Parathyroid adenoma (tissue), 2 donors: ENCODE data around the gene TRIM39.

Experiments used
- H2AFZ ChIP-seq: fragments of 300-600 bp; sonication (generic); one replicate; pipeline ENCODE4 v1.7.0; 2017; ENCODE audit warnings: antibody characterized with exemption, mild to moderate bottlenecking
- H3K27ac ChIP-seq: fragments of 300-600 bp; sonication (generic); one replicate; pipeline ENCODE4 v1.7.0; 2017
- H3K27me3 ChIP-seq: fragments of 300-600 bp; sonication (generic); one replicate; pipeline ENCODE4 v1.7.0; 2017; ENCODE audit warnings: low read length; ENCODE audit not compliant: control insufficient read depth, insufficient read depth
- H3K36me3 ChIP-seq: fragments of 300-600 bp; sonication (generic); one replicate; pipeline ENCODE4 v1.7.0; 2017; ENCODE audit warnings: low read length; ENCODE audit not compliant: control insufficient read depth, insufficient read depth
- H3K4me1 ChIP-seq: fragments of 300-600 bp; sonication (generic); one replicate; pipeline ENCODE4 v1.7.0; 2017; ENCODE audit warnings: control low read depth
- H3K4me2 ChIP-seq: fragments of 300-600 bp; sonication (generic); one replicate; pipeline ENCODE4 v1.7.0; 2017; ENCODE audit warnings: low read length
- H3K4me3 ChIP-seq: fragments of 300-600 bp; sonication (generic); one replicate; pipeline ENCODE4 v1.7.0; 2017; ENCODE audit warnings: low read depth, low read length
- H3K79me2 ChIP-seq: fragments of 300-600 bp; sonication (generic); one replicate; pipeline ENCODE4 v1.7.0; 2017; ENCODE audit warnings: control low read depth
- H3K9ac ChIP-seq: fragments of 300-600 bp; sonication (generic); one replicate; pipeline ENCODE4 v1.7.0; 2017; ENCODE audit warnings: mild to moderate bottlenecking
- H3K9me3 ChIP-seq: fragments of 300-600 bp; sonication (generic); one replicate; pipeline ENCODE4 v1.7.0; 2017; ENCODE audit warnings: low read length; ENCODE audit not compliant: control insufficient read depth
- CTCF ChIP-seq: fragments of 300-600 bp; sonication (generic); IDR thresholded peaks from one replicate; pipeline ENCODE4 v1.7.0; 2017; ENCODE audit warnings: antibody characterized with exemption, mild to moderate bottlenecking
- donor health status: primary hyperparathyroidism.

Gene TRIM39

GRCh38 chr6:30295837-30296236 is 30.9 kb upstream of the TRIM39 start:
- Histone ChIP-seq H3K36me3 (no peaks in the 10 kb centered on the region), H3K4me2 (no peak overlapping the region), H3K4me3 (no peak overlapping the region), H3K27me3 (no peaks in the 10 kb centered on the region), H2AFZ (no peak overlapping the region), H3K4me1 (no peaks in the 10 kb centered on the region), H3K9ac (no peak overlapping the region), H3K9me3 (no peaks in the 10 kb centered on the region), H3K27ac (no peak overlapping the region), H3K79me2 (no peaks in the 10 kb centered on the region)
- no peak for TF ChIP-seq CTCF

- H3K4me1 ChIP-seq = no peaks in the 10 kb centered on the region
- H3K79me2 ChIP-seq = peaks cover 25% of the 10 kb centered on the region
- H3K36me3 ChIP-seq = no peaks in the 10 kb centered on the region
- H3K27ac ChIP-seq = no peak overlapping the region
- no peak overlapping the region for H3K9ac ChIP-seq
- H3K4me3 ChIP-seq = no peak overlapping the region
- H3K4me2 ChIP-seq = no peak overlapping the region
- TF ChIP-seq CTCF = no peak
- no peak overlapping the region for H2AFZ ChIP-seq
- H3K27me3 ChIP-seq = no peaks in the 10 kb centered on the region
- H3K9me3 ChIP-seq = no peaks in the 10 kb centered on the region
Observed at GRCh38 chr6:30304002-30304401, 22.7 kb upstream of the TRIM39 start.

GRCh38 chr6:30311101-30311500 is 15.6 kb upstream of the TRIM39 start:
- H3K27ac ChIP-seq = no peak overlapping the region
- no peak overlapping the region for H3K4me2 ChIP-seq
- H3K9me3 ChIP-seq = no peaks in the 10 kb centered on the region
- peaks cover 5% of the 10 kb centered on the region for H3K4me1 ChIP-seq
- no peak for TF ChIP-seq CTCF
- H3K4me3 ChIP-seq = no peak overlapping the region
- H3K27me3 ChIP-seq = no peaks in the 10 kb centered on the region
- H3K9ac ChIP-seq = no peak overlapping the region
- H2AFZ ChIP-seq = no peak overlapping the region
- H3K79me2 ChIP-seq = peaks cover 73% of the 10 kb centered on the region
- no peaks in the 10 kb centered on the region for H3K36me3 ChIP-seq

- H3K36me3 ChIP-seq = no peaks in the 10 kb centered on the region
- no peak overlapping the region for H3K4me3 ChIP-seq
- H3K79me2 ChIP-seq = peaks cover 67% of the 10 kb centered on the region
- no peak overlapping the region for H2AFZ ChIP-seq
- no peak overlapping the region for H3K4me2 ChIP-seq
- no peak overlapping the region for H3K9ac ChIP-seq
- H3K27me3 ChIP-seq = no peaks in the 10 kb centered on the region
- no peak for TF ChIP-seq CTCF
- H3K4me1 ChIP-seq = peaks cover 5% of the 10 kb centered on the region
- H3K27ac ChIP-seq = no peak overlapping the region
- H3K9me3 ChIP-seq = no peaks in the 10 kb centered on the region
Observed at GRCh38 chr6:30311671-30312070, 15.1 kb upstream of the TRIM39 start.

- H3K4me2 ChIP-seq = no peak overlapping the region
- no peak overlapping the region for H3K4me3 ChIP-seq
- peaks cover 61% of the 10 kb centered on the region for H3K79me2 ChIP-seq
- no peaks in the 10 kb centered on the region for H3K36me3 ChIP-seq
- H3K4me1 ChIP-seq = peaks cover 5% of the 10 kb centered on the region
- TF ChIP-seq CTCF = no peak
- H2AFZ ChIP-seq = no peak overlapping the region
- no peaks in the 10 kb centered on the region for H3K9me3 ChIP-seq
- no peak overlapping the region for H3K27ac ChIP-seq
- H3K9ac ChIP-seq = no peak overlapping the region
- no peaks in the 10 kb centered on the region for H3K27me3 ChIP-seq
Observed at GRCh38 chr6:30312266-30312665, 14.5 kb upstream of the TRIM39 start.
